Hepatocyte (in vitro differentiated cells): ENCODE data around the gene ARCN1.

Experiments used
- EZH2 ChIP-seq: fragments of 200-600 bp; sonication (generic); IDR thresholded peaks from 2 replicates; pipeline ENCODE4 v1.6.1; 2016; ENCODE audit warnings: antibody characterized with exemption, mild to moderate bottlenecking, borderline replicate concordance
- TF ChIP-seq, protein P1 (sequence below): fragments of 200-600 bp; sonication (generic); IDR thresholded peaks from 2 replicates; pipeline ENCODE4 v1.5.1; 2016; ENCODE audit warnings: antibody characterized with exemption, mild to moderate bottlenecking; ENCODE audit not compliant: poor library complexity

DNA sequence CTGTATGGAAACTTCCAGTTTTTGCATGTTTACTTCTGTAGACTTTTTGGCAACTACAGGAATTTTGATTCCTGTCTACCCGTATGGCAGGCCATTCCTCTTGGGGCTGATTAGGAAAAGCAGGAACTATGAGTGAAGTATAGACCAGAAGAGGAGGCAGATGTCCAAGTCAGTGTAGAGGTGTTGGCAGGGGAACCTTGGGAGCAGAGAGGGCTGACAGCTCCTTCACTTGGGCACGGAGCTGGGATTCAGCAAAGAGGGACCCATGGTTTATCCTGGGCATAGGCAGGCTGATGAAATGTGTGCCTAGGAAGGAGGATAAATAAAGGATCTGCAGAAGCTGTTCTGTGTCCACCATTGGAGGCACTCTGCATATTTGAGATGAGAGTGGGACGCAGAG, 74.2 kb downstream of the ARCN1 start:
- TF ChIP-seq, protein P1, sequence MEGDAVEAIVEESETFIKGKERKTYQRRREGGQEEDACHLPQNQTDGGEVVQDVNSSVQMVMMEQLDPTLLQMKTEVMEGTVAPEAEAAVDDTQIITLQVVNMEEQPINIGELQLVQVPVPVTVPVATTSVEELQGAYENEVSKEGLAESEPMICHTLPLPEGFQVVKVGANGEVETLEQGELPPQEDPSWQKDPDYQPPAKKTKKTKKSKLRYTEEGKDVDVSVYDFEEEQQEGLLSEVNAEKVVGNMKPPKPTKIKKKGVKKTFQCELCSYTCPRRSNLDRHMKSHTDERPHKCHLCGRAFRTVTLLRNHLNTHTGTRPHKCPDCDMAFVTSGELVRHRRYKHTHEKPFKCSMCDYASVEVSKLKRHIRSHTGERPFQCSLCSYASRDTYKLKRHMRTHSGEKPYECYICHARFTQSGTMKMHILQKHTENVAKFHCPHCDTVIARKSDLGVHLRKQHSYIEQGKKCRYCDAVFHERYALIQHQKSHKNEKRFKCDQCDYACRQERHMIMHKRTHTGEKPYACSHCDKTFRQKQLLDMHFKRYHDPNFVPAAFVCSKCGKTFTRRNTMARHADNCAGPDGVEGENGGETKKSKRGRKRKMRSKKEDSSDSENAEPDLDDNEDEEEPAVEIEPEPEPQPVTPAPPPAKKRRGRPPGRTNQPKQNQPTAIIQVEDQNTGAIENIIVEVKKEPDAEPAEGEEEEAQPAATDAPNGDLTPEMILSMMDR, result no peak
- no peak for TF ChIP-seq EZH2
